Epithelial cell of esophagus (primary cell): Measurements from ENCODE around the gene CNNM4.

ENCODE experiments used
- DNase-seq: peaks from one replicate; pipeline ENCODE4 v3.0.0; 2010; ENCODE audit warnings: low read depth
- H3K4me3 ChIP-seq: 2 replicates; pipeline ENCODE4 v1.5.1; 2011; ENCODE audit warnings: mild to moderate bottlenecking, low read length, control low read depth
- TF ChIP-seq, protein P1 (sequence below): IDR thresholded peaks from 2 replicates; pipeline ENCODE4 v1.5.1; 2011; ENCODE audit warnings: low read depth, mild to moderate bottlenecking, low read length, control low read depth, inconsistent platforms; ENCODE audit not compliant: insufficient read depth; ENCODE audit errors: missing control alignments

The CNNM4 gene

DNA sequence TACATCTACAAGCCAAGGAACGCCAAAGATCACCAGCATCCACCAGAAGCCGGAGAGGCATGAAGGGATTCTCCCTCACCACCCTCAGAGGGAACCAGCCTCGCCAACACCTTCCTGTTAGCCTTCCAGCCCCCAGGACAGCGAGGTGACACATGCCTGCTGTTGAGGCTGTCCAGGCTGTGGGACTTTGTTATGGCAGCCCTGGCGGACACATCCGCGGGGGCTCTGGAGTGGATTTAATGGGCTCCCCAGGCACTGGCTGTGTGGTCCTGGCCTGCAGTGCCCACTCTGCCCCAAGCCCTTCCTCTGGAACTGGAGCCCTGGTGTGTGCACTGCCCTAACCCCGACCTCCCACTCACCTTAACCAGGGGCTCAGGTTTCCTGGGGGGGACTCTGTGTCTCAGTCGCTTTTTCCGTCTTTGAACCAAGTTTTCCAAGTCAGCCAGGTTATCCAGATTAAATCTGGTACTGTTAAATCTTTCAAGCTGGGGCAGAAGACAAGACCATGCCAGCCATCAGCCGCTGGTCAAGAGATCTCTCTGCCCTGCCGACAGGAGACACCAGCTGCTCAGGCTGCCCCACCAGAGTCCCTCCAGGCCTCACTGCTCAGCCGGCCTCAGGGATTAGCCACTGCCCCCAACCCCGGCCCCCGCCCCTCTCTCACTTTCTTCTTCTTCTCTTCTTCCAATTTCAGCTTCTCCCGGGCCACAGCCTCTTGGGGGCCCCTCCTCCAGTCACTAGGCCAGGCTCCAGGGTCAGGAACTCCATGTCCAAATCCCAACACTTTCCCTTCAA, 81.2 kb downstream of the CNNM4 start:
- TF ChIP-seq, protein P1, sequence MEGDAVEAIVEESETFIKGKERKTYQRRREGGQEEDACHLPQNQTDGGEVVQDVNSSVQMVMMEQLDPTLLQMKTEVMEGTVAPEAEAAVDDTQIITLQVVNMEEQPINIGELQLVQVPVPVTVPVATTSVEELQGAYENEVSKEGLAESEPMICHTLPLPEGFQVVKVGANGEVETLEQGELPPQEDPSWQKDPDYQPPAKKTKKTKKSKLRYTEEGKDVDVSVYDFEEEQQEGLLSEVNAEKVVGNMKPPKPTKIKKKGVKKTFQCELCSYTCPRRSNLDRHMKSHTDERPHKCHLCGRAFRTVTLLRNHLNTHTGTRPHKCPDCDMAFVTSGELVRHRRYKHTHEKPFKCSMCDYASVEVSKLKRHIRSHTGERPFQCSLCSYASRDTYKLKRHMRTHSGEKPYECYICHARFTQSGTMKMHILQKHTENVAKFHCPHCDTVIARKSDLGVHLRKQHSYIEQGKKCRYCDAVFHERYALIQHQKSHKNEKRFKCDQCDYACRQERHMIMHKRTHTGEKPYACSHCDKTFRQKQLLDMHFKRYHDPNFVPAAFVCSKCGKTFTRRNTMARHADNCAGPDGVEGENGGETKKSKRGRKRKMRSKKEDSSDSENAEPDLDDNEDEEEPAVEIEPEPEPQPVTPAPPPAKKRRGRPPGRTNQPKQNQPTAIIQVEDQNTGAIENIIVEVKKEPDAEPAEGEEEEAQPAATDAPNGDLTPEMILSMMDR: no peak
- DNase-seq: no peak
- no peak overlapping the region for H3K4me3 ChIP-seq

DNA sequence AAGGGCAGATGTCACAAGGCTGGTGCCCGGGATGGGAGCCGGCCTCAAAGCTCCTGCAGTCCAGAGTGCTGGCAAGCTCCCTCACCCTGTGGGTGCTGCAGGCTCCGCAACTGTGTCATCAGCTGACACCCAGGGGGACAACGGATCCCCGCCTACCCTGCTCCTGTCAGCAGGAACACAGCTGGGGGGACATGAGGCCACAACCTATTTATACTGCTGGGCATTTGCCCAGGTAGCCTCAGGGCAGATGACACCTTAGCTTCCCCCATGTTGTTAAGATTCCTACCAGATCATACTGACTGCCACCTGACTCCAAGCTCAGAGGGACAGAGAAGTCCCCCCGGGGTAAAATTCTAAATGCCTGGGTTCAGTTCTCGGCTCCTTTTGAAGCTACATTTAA, 81.9 kb downstream of the CNNM4 start:
- DNase-seq: no peak
- no peak overlapping the region for H3K4me3 ChIP-seq
- TF ChIP-seq, protein P1: no peak

DNA sequence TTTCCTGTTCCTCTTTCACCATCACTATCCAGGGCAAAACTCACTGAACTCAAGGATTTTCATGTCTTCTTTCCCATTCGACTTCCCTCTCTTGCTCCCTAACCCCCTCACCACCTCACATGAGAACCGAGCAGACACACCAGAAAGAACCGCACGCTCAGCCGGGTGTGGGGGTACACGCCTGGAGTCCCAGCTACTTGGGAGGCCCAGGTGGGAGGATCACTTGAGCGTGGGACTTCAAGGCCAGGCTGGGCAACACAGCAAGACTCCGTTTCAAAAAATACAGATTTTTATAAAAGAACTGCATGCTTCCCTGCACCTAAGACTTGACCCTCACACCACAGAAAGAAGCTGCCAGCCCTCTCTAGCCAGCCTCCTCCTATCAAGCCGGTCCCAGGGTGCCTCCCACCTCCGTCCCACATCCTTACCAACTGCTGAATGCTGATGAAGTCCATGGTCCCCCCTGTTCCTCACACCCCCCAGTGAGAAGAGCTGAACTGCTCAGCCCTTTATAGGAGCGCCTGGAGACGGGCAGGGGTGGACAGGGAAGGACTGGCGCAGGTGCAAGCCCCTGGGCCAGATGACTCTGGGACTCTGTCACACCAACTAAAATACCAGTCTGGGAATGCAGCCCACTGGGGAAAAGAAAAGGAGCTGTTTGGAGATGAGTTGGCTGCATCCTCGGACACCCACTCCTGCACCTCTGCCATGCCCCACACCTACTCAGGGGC, 83.0 kb downstream of the CNNM4 start, which contains the start of gene ANKRD23:
ANKRD23 (minus strand) TSS at position 484 of the 731 bp plus-strand sequence; CDS start at position 455, 29 bp downstream.
- H3K4me3 ChIP-seq: no peak within 1 kb of the TSS
- TF ChIP-seq, protein P1: no peak
- DNase-seq: no peak

DNA sequence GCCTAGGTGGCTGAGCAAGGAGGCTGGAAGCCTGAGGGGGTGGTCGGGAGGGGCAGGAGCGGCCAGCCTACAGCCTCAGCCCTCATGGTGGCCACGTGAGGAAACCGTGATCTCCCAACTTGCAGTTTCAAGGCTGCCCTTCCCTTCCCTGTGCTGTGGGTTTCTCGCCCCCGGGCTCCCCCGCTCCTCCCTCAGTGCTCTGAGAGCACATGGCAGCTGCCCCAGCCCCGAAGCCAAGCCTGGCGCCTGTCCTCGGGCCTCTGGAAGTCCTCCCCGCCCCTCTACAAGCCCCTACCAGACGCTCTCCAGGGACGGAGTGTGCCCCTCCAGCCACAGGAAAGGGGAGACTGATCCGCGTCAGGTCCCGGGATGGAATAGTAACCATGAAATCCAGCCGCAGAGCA, 83.7 kb downstream of the CNNM4 start:
- DNase-seq: no peak
- H3K4me3 ChIP-seq: no peak overlapping the region
- TF ChIP-seq, protein P1: no peak

DNA sequence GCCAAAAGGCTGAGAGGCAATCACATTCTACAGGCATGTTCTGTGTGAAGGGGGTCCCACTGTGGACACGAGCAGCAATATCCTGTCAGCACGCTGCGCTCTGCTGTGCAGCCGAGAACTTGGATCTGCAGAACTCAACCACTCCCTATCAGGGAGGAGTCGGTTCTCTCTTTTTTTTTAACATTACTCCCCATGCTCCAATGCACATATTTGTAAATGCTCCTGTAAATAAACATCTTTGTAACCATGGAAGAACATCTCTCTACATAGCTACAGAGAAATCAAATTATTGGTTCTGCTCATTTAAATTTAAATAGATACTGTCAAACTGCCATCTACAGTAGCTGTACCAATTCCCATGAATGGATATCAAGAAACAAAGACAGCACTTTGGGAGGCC, 86.1 kb downstream of the CNNM4 start:
- no peak overlapping the region for H3K4me3 ChIP-seq
- TF ChIP-seq, protein P1: no peak
- no peak for DNase-seq

DNA sequence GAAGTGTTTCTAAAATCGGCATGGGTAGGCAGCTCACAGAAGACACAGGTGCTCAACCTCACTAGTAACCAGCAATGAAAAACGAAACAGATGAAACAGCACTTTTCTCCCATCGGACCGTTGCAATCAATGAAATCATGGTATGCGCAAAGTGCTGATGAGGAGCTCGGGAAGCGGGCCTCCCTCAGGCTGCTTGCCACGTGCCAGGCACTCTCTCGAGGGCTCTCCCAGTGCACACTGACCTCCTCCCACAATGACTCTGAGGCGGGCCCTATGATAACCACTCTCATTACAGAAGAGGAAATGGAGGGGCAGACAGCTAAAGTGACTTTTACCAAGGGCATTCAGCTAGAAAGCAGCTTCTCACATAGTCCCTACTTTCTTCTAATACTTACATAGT, 86.9 kb downstream of the CNNM4 start:
- no peak for DNase-seq
- TF ChIP-seq, protein P1: no peak
- no peak overlapping the region for H3K4me3 ChIP-seq
